Prostate gland (tissue), 2 donors: ENCODE data around the gene TUBB6. TPM values are rescaled to one million over a fixed set of nuclear protein-coding genes. Genes with fewer than 3 reads are reported as not detected.

Experiments used
- DNase-seq: peaks from one replicate; pipeline ENCODE4 v3.0.0-alpha.2; 2019; ENCODE audit warnings: low spot score
- H3K27ac ChIP-seq, 2 donors: fragments of 200-600 bp; sonication (generic); 2 replicates each; pipeline ENCODE4 v1.5.1; 2017 to 2019
- H3K27me3 ChIP-seq: fragments of 200-600 bp; sonication (generic); replicated peaks from 2 replicates; pipeline ENCODE4 v1.5.1; 2019; ENCODE audit not compliant: insufficient read depth
- H3K36me3 ChIP-seq, 2 donors: fragments of 200-600 bp; sonication (generic); 1 replicate in 1 of 2; 2 replicates in 1 of 2; pipeline versions ENCODE4 v1.5.1 to v1.8.1; 2017 to 2019
- H3K4me1 ChIP-seq: fragments of 200-600 bp; sonication (generic); replicated peaks from 2 replicates; pipeline ENCODE4 v1.5.1; 2019
- H3K4me3 ChIP-seq, 2 donors: fragments of 200-600 bp; sonication (generic); 2 replicates each; pipeline ENCODE4 v1.5.1; 2017 to 2019
- H3K9me3 ChIP-seq: fragments of 200-600 bp; sonication (generic); 2 replicates; pipeline ENCODE4 v1.5.1; 2017
- POLR2A ChIP-seq: fragments of 450-650 bp; IDR thresholded peaks from one replicate; pipeline ENCODE4 v1.6.1; 2016; ENCODE audit warnings: antibody characterized with exemption, mild to moderate bottlenecking
- POLR2AphosphoS5 ChIP-seq: sonication (generic); formaldehyde crosslinking; IDR thresholded peaks from one replicate; pipeline ENCODE4 v1.6.1; 2017; ENCODE audit warnings: antibody characterized with exemption
- WGBS: methylation state at CpG from one replicate; pipeline ENCODE4 v1.1.5; 2018; 5-methylcytosine and 5-hydroxymethylcytosine counted together
- intact Hi-C: fragments of 100-400 bp; cut with DNase I; formaldehyde crosslinking; loops from one replicate; pipeline ENCODE4 v1.14.2; 2022
- small RNA-seq, 2 donors: library from RNA; depleted of rRNA; stranded (forward); fragments of <200 nt; gene quantifications; one replicate each; pipeline ENCODE3, GENCODE V24; 2016
- total RNA-seq, 2 donors: library from RNA; depleted of rRNA; stranded (reverse); fragments of >200 nt; gene quantifications; one replicate each; pipeline ENCODE4 v1.1.0, GENCODE V29; 2016
- TF ChIP-seq, protein P1 (sequence below), 4 experiments: fragments of 200-600 bp in 2 of 4; fragments of 450-650 bp in 2 of 4; sonication (generic) in 2 of 4; IDR thresholded peaks; 1 replicate in 3 of 4; 2 replicates in 1 of 4; pipeline ENCODE4 v1.5.1; 2016 to 2019; ENCODE audit warnings: antibody characterized with exemption in 4 of 4, mild to moderate bottlenecking in 2 of 4, moderate library complexity in 2 of 4

TUBB6 gene
- total RNA-seq, 2 donors from 2014 or later, result 51.9 to 133 TPM

DNA sequence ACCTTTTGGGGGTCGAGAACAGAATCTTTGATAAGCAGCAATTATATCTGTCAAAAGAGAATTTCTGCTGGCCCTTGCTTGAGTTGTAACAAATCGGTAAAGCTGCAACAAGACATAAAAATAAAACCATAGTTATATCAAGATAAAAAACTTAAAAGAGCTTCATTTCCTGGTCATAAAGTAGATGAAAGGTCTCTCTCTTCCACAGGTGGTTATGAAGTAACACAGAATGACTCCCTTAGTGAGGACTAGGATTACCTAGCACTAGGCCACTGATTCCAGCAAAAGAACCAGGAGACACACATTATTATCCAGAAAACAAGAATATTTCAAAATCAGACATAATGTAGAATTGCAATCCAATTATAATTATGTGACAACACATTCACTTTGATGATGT lies 63.5 kb downstream of the TUBB6 start:
- intact Hi-C loops, result loop anchor here (5.0 kb wide), 1 partner anchor 99 kb away; no protein-coding TSS in a partner anchor
- Histone ChIP-seq H3K27me3 (no peaks in the 10 kb centered on the region), H3K9me3 (no peaks in the 10 kb centered on the region), H3K36me3 (no peaks in the 10 kb centered on the region), H3K4me1 (peaks cover 3% of the 10 kb centered on the region), H3K27ac (no peak overlapping the region), H3K4me3 (no peak overlapping the region)
- 68% methylated on average over 2 of the region's 2 CpGs for WGBS
- DNase-seq, result no peak
- TF ChIP-seq POLR2A, result no peak

DNA sequence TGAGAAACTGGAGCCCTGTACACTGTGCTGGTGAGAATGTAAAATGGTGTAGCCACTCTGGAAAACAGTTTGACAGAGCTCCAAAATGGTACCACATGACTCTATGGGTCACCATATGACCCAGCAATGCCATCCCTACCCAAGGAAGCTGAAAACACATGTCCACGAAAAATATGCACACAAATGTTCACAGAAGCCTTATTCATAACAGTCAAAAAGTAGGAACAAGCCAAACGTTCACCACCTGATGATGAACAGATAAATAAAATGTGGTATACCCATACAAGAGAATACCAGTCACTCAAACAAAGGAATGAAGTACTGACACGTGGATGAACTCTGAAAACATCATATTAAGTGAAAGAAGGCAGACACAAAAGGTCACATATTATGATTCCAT lies 64.4 kb downstream of the TUBB6 start:
- DNase-seq, result no peak
- H3K4me3 ChIP-seq, result no peak overlapping the region
- peaks cover 3% of the 10 kb centered on the region for H3K4me1 ChIP-seq
- intact Hi-C loops, result loop anchor here (5.0 kb wide), 1 partner anchor 100 kb away; no protein-coding TSS in a partner anchor
- TF ChIP-seq, protein P1, sequence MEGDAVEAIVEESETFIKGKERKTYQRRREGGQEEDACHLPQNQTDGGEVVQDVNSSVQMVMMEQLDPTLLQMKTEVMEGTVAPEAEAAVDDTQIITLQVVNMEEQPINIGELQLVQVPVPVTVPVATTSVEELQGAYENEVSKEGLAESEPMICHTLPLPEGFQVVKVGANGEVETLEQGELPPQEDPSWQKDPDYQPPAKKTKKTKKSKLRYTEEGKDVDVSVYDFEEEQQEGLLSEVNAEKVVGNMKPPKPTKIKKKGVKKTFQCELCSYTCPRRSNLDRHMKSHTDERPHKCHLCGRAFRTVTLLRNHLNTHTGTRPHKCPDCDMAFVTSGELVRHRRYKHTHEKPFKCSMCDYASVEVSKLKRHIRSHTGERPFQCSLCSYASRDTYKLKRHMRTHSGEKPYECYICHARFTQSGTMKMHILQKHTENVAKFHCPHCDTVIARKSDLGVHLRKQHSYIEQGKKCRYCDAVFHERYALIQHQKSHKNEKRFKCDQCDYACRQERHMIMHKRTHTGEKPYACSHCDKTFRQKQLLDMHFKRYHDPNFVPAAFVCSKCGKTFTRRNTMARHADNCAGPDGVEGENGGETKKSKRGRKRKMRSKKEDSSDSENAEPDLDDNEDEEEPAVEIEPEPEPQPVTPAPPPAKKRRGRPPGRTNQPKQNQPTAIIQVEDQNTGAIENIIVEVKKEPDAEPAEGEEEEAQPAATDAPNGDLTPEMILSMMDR (IDR thresholded peaks at IDR 0.05), result no peak
- no peak for TF ChIP-seq POLR2AphosphoS5
- TF ChIP-seq POLR2A, result no peak
- WGBS, result 57% methylated on average over 3 of the region's 3 CpGs
- H3K36me3 ChIP-seq, result no peaks in the 10 kb centered on the region
- no peaks in the 10 kb centered on the region for H3K27me3 ChIP-seq
- no peaks in the 10 kb centered on the region for H3K9me3 ChIP-seq
- H3K27ac ChIP-seq, result no peak overlapping the region

DNA sequence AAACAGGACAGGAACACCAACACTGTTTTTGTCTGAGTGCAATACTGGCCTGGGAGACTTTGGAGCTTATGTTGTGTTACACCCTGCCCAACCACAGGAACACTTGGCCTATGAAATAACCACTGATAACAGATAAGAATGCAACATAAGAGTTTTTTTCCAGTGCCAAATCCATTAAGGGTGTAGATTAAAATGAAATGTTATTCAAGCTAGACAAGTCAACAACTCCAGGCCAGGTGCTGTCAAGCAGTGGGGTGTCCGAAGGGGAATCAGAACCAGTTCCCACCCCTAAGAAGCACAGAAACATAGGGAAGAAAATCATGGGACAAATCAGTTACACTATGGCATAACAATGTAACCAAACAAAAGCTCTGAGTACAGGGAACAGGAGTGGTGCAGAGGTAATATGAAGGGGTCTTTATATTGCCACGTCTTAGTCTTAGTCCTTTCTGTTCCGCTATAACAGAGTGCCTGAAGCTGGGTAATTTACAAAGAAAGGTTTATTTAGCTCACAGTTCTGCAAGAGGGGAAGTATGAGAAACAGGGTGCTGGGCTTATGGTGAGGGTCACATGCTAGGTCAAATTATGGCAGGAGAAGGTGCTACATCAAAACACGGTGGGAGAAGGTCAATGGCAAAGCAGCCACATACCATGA lies 65.2 kb downstream of the TUBB6 start:
- Histone ChIP-seq H3K27me3 (no peaks in the 10 kb centered on the region), H3K9me3 (no peaks in the 10 kb centered on the region), H3K36me3 (no peaks in the 10 kb centered on the region), H3K4me1 (peaks cover 3% of the 10 kb centered on the region), H3K27ac (no peak overlapping the region), H3K4me3 (no peak overlapping the region)
- 80% methylated on average over 4 of the region's 4 CpGs for WGBS
- no peak for DNase-seq
- intact Hi-C loops, result loop anchor here (5.0 kb wide), 1 partner anchor 101 kb away; no protein-coding TSS in a partner anchor
- TF ChIP-seq, protein P1 (IDR thresholded peaks at IDR 0.05), result no peak
- TF ChIP-seq POLR2A, result no peak
- no peak for TF ChIP-seq POLR2AphosphoS5

DNA sequence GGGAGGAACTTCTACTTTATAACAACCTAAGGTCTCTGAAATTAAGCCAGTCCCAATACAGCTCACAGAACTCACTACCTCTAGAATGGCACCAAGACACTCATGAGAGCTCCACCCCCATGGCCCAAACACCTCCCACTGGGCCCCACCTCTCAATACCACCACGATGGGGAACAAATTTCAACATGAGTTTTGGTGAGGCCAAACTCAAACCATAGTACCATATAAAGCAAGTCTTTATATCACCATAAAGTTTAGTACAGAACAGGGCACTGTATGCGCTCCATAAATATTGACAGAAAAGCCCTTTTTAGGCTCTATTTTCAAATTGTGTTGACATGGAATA lies 65.7 kb downstream of the TUBB6 start:
- H3K4me1 ChIP-seq, result peaks cover 3% of the 10 kb centered on the region
- H3K9me3 ChIP-seq, result no peaks in the 10 kb centered on the region
- WGBS, result 61% methylated on average over 2 of the region's 2 CpGs
- TF ChIP-seq, protein P1 (IDR thresholded peaks at IDR 0.05), result no peak
- no peak for TF ChIP-seq POLR2AphosphoS5
- no peak for TF ChIP-seq POLR2A
- H3K4me3 ChIP-seq, result no peak overlapping the region
- no peak overlapping the region for H3K27ac ChIP-seq
- H3K27me3 ChIP-seq, result no peaks in the 10 kb centered on the region
- no peak for DNase-seq
- intact Hi-C loops, result loop anchor here (5.0 kb wide), 1 partner anchor 101 kb away; no protein-coding TSS in a partner anchor
- H3K36me3 ChIP-seq, result no peaks in the 10 kb centered on the region

- TF ChIP-seq POLR2A, result no peak
- TF ChIP-seq POLR2AphosphoS5, result no peak
- TF ChIP-seq, protein P1 (IDR thresholded peaks at IDR 0.05), result no peak
- 85% methylated on average over 6 of the region's 6 CpGs for WGBS
- no peaks in the 10 kb centered on the region for H3K9me3 ChIP-seq
- no peak overlapping the region for H3K4me3 ChIP-seq
- H3K4me1 ChIP-seq, result peaks cover 3% of the 10 kb centered on the region
- intact Hi-C loops, result loop anchor here (5.0 kb wide), 1 partner anchor 102 kb away; no protein-coding TSS in a partner anchor
- no peaks in the 10 kb centered on the region for H3K27me3 ChIP-seq
- DNase-seq, result no peak
- no peak overlapping the region for H3K27ac ChIP-seq
- H3K36me3 ChIP-seq, result no peaks in the 10 kb centered on the region
Measured at GRCh38 chr18:12374401-12374800, 66.4 kb downstream of the TUBB6 start.

Small RNA genes within 50 kb of the gene (small RNA-seq; reads per million reads assigned to genes)
- 0 reads per million in 2 donors for gene RNU6-170P

Other genes with a start within 250 kb of the TUBB6 start
- 1 to 10 TPM in 1 of 2 donors, not detected in 1; 4.3 TPM for gene ANKRD62, start 214.4 kb upstream of the TUBB6 start, total RNA-seq
- not detected for gene CIDEA, start 53.9 kb upstream of the TUBB6 start, total RNA-seq
- 10 to 100 TPM; 39.7 to 51.5 TPM for gene AFG3L2, start 69.0 kb downstream of the TUBB6 start, total RNA-seq
- 1 to 10 TPM; 1.3 to 6.9 TPM for gene PRELID3A, start 99.7 kb downstream of the TUBB6 start, total RNA-seq